Measurements from ENCODE around the gene CRYZL1.
A peak's percentile ranks its signal among the peaks of the same experiment; 100 is the strongest.
"Not testable (repeated sequence)": the region's sequence is repeated elsewhere in the genome, so short reads cannot be mapped to it uniquely, and the experiment has no call there.

The CRYZL1 gene

DNA sequence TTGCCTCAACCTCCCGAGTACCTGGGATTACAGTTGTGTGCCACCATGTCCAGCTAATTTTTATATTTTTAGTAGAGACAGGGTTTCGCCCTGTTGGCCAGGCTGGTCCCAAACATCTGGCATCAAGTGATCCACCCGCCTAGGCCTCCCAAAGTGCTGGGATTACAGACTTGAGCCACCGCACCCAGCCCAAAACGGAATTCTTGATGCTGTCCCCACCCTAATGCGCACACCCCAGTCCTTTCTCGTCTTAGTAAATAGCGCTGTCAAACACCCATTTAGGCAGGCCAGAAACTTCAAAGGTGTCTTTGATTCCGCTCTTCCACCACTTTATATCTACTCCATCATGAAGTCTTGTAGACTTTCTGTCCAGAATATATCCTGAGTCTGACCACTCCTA is 35.9 kb upstream of the CRYZL1 start:
- Histone ChIP-seq H3K56ac (ENCODE audit: low read length) (no peak overlapping the region), H3K4ac (ENCODE audit: low read depth, low read length) (peak overlapping the region; percentile 31), H3K4me2 (ENCODE audit: low read length) (no peak overlapping the region), H3K4me1 (ENCODE audit: control insufficient read depth, low read depth, low read length) (no peaks in the 10 kb centered on the region), H3K79me2 (ENCODE audit: control insufficient read depth, insufficient read depth, low read length) (peaks cover 35% of the 10 kb centered on the region), H3K4me3 (ENCODE audit: low read length) (no peak overlapping the region), H3K27ac (ENCODE audit: low read depth, low read length) (no peak overlapping the region), H2AK5ac (ENCODE audit: low read length) (no peak overlapping the region), H4K8ac (ENCODE audit: low read depth, low read length) (no peak overlapping the region), H3K36me3 (ENCODE audit: control insufficient read depth, insufficient read depth, low read length) (no peaks in the 10 kb centered on the region), H2BK5ac (ENCODE audit: low read length) (no peak overlapping the region), H4K5ac (ENCODE audit: low read length) (no peak overlapping the region), H2BK120ac (ENCODE audit: low read depth, low read length) (no peak overlapping the region), H2BK15ac (replicated peaks; ENCODE audit: low read depth) (no peak overlapping the region), H3K79me1 (ENCODE audit: low read length) (peaks cover 7% of the 10 kb centered on the region), H3K18ac (ENCODE audit: low read length) (no peak overlapping the region), H3K23ac (ENCODE audit: low read length) (no peak overlapping the region), H3K27me3 (ENCODE audit: insufficient read depth, low read length, poor library complexity) (no peaks in the 10 kb centered on the region), H3K9ac (ENCODE audit: low read length) (no peak overlapping the region)
- DNase-seq = no peak
- no CpG with 5 or more reads among the region's 9 CpGs for WGBS (ENCODE audit: extremely low coverage, insufficient coverage, low lambda C conversion rate)

DNA sequence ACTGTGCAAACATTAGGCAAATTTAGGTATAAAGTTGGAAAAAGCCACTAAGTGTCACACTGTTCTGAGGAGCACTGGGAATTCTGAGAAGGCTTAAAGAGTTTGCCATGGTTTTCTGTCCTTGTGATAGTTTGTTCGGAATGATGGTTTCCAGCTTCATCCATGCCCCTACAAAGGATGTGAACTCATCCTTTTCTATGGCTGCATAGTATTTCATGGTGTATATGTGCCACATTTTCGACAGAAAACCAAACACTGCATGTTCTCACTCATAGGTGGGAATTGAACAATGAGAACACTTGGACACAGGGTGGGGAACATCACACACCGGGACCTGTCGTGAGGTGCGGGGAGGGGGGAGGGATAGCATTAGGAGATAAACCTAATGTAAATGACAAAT is 35.1 kb upstream of the CRYZL1 start:
- H3K56ac ChIP-seq (ENCODE audit: low read length); H2BK120ac ChIP-seq (ENCODE audit: low read depth, low read length); H3K4ac ChIP-seq (ENCODE audit: low read depth, low read length); H3K79me1 ChIP-seq (ENCODE audit: low read length); H2AK5ac ChIP-seq (ENCODE audit: low read length); H4K5ac ChIP-seq (ENCODE audit: low read length); H3K36me3 ChIP-seq (ENCODE audit: control insufficient read depth, insufficient read depth, low read length); H3K18ac ChIP-seq (ENCODE audit: low read length); H3K4me2 ChIP-seq (ENCODE audit: low read length); H2BK5ac ChIP-seq (ENCODE audit: low read length); H3K27me3 ChIP-seq (ENCODE audit: insufficient read depth, low read length, poor library complexity); H3K4me1 ChIP-seq (ENCODE audit: control insufficient read depth, low read depth, low read length); H2BK15ac ChIP-seq (replicated peaks; ENCODE audit: low read depth); H3K4me3 ChIP-seq (ENCODE audit: low read length); H4K8ac ChIP-seq (ENCODE audit: low read depth, low read length); H3K23ac ChIP-seq (ENCODE audit: low read length); H3K27ac ChIP-seq (ENCODE audit: low read depth, low read length); H3K9ac ChIP-seq (ENCODE audit: low read length); DNase-seq: not testable (repeated sequence)
- H3K79me2 ChIP-seq (ENCODE audit: control insufficient read depth, insufficient read depth, low read length) = peaks cover 38% of the 10 kb centered on the region
- WGBS (ENCODE audit: extremely low coverage, insufficient coverage, low lambda C conversion rate) = no CpG with 5 or more reads among the region's 5 CpGs

DNA sequence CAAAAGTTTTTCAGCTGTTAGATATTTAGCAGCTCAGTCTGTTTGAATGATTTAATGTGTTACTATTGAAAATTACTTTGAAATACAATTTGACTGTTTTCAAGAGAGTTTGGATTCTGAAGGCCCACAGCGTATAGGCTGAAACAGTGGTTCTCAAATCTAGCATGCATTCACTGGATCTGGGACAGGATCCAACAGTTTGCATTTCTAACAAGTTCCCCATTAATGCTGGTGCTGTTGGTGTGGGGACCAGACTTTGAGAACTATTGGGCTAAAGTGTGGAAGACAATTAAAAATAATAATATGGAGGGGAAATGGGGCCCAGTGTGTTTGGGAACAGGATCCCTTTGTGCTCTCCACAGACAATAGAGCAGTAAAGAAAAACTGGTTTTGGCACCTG is 32.7 kb upstream of the CRYZL1 start:
- no peak for DNase-seq
- no peak overlapping the region for H3K27ac ChIP-seq (ENCODE audit: low read depth, low read length)
- no peak overlapping the region for H3K4me3 ChIP-seq (ENCODE audit: low read length)

GRCh38 chr21:33673473-33673872 is 31.9 kb upstream of the CRYZL1 start:
- H3K27ac ChIP-seq (ENCODE audit: low read depth, low read length) = no peak overlapping the region
- H3K4me2 ChIP-seq (ENCODE audit: low read length) = no peak overlapping the region
- H4K8ac ChIP-seq (ENCODE audit: low read depth, low read length) = no peak overlapping the region
- WGBS (ENCODE audit: extremely low coverage, insufficient coverage, low lambda C conversion rate) = no CpG with 5 or more reads among the region's 8 CpGs
- H3K23ac ChIP-seq (ENCODE audit: low read length) = no peak overlapping the region
- H2BK15ac ChIP-seq (replicated peaks; ENCODE audit: low read depth) = no peak overlapping the region
- no peak overlapping the region for H3K9ac ChIP-seq (ENCODE audit: low read length)
- peaks cover 9% of the 10 kb centered on the region for H3K79me1 ChIP-seq (ENCODE audit: low read length)
- H3K4me3 ChIP-seq (ENCODE audit: low read length) = no peak overlapping the region
- peak; percentile 59 for DNase-seq
- H2AK5ac ChIP-seq (ENCODE audit: low read length) = no peak overlapping the region
- H3K18ac ChIP-seq (ENCODE audit: low read length) = no peak overlapping the region
- H3K36me3 ChIP-seq (ENCODE audit: control insufficient read depth, insufficient read depth, low read length) = no peaks in the 10 kb centered on the region
- H3K79me2 ChIP-seq (ENCODE audit: control insufficient read depth, insufficient read depth, low read length) = peaks cover 47% of the 10 kb centered on the region
- H2BK120ac ChIP-seq (ENCODE audit: low read depth, low read length) = no peak overlapping the region
- no peak overlapping the region for H3K4ac ChIP-seq (ENCODE audit: low read depth, low read length)
- H3K27me3 ChIP-seq (ENCODE audit: insufficient read depth, low read length, poor library complexity) = no peaks in the 10 kb centered on the region
- no peak overlapping the region for H4K5ac ChIP-seq (ENCODE audit: low read length)
- no peak overlapping the region for H2BK5ac ChIP-seq (ENCODE audit: low read length)
- no peaks in the 10 kb centered on the region for H3K4me1 ChIP-seq (ENCODE audit: control insufficient read depth, low read depth, low read length)
- H3K56ac ChIP-seq (ENCODE audit: low read length) = no peak overlapping the region

More for the DNA sequence above, 32.7 kb upstream of the CRYZL1 start:
- H3K18ac ChIP-seq (ENCODE audit: low read length) = peak overlapping the region; percentile 41
- no peak overlapping the region for H3K23ac ChIP-seq (ENCODE audit: low read length)
- H2BK5ac ChIP-seq (ENCODE audit: low read length) = no peak overlapping the region
- peaks cover 45% of the 10 kb centered on the region for H3K79me2 ChIP-seq (ENCODE audit: control insufficient read depth, insufficient read depth, low read length)
- no peak overlapping the region for H2AK5ac ChIP-seq (ENCODE audit: low read length)
- H2BK120ac ChIP-seq (ENCODE audit: low read depth, low read length) = no peak overlapping the region
- peaks cover 9% of the 10 kb centered on the region for H3K79me1 ChIP-seq (ENCODE audit: low read length)
- no peaks in the 10 kb centered on the region for H3K4me1 ChIP-seq (ENCODE audit: control insufficient read depth, low read depth, low read length)
- no peak overlapping the region for H3K4me2 ChIP-seq (ENCODE audit: low read length)
- H3K27me3 ChIP-seq (ENCODE audit: insufficient read depth, low read length, poor library complexity) = no peaks in the 10 kb centered on the region
- H3K4ac ChIP-seq (ENCODE audit: low read depth, low read length) = no peak overlapping the region
- no peak overlapping the region for H3K56ac ChIP-seq (ENCODE audit: low read length)
- WGBS (ENCODE audit: extremely low coverage, insufficient coverage, low lambda C conversion rate) = no CpG with 5 or more reads among the region's 1 CpG
- no peak overlapping the region for H2BK15ac ChIP-seq (replicated peaks; ENCODE audit: low read depth)
- no peaks in the 10 kb centered on the region for H3K36me3 ChIP-seq (ENCODE audit: control insufficient read depth, insufficient read depth, low read length)
- H4K5ac ChIP-seq (ENCODE audit: low read length) = no peak overlapping the region
- no peak overlapping the region for H4K8ac ChIP-seq (ENCODE audit: low read depth, low read length)
- H3K9ac ChIP-seq (ENCODE audit: low read length) = no peak overlapping the region

DNA sequence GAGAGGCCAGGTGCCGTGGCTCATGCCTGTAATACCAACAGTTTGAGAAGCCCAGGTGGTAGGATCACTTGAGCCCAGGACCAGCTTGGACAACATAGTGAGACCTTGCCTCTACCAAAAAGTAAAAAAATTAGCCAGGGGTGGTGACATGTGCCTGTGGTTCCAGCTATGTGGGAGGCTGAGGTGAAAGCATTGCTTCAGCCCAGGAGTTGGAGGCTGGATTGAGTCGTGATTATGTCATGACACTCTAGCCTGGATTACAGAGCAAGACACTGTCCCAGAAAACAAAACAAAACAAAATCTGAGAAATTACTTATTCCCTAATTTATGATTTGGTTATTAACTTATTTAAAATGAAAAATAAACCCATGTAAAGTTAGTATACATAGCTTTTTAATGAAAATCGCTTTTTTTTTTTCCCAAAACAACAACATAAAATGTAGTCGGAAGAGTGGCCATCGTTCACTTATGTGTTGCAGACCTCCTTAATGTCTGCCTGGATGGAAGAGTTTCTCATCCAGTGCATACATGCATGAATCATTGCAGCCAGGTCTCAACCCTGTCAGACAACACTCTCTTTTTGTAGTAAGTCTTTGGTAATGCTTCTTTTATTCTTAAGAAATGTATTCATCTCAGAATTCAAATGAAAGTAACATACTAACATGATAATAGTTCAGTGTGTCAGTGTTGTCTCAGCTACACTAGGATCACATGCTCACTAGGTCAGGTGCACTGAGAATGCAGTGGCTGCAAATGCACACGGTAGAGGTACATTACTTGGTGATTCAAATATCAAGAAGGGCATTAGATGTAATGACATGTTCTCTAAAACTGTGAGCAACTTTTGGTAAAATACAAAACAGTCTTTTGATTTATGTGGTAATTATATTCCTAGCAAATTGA is 28.8 kb upstream of the CRYZL1 start:
- DNase-seq = no peak
- no peak overlapping the region for H2BK120ac ChIP-seq (ENCODE audit: low read depth, low read length)
- H3K27me3 ChIP-seq (ENCODE audit: insufficient read depth, low read length, poor library complexity) = no peaks in the 10 kb centered on the region
- H3K27ac ChIP-seq (ENCODE audit: low read depth, low read length) = no peak overlapping the region
- no peak overlapping the region for H4K5ac ChIP-seq (ENCODE audit: low read length)
- H3K18ac ChIP-seq (ENCODE audit: low read length) = no peak overlapping the region
- no peak overlapping the region for H3K9ac ChIP-seq (ENCODE audit: low read length)
- WGBS (ENCODE audit: extremely low coverage, insufficient coverage, low lambda C conversion rate) = no CpG with 5 or more reads among the region's 6 CpGs
- no peak overlapping the region for H3K4me2 ChIP-seq (ENCODE audit: low read length)
- peaks cover 2% of the 10 kb centered on the region for H3K4me1 ChIP-seq (ENCODE audit: control insufficient read depth, low read depth, low read length)
- no peak overlapping the region for H3K4me3 ChIP-seq (ENCODE audit: low read length)
- no peak overlapping the region for H2BK5ac ChIP-seq (ENCODE audit: low read length)
- peaks cover 48% of the 10 kb centered on the region for H3K79me2 ChIP-seq (ENCODE audit: control insufficient read depth, insufficient read depth, low read length)
- H3K36me3 ChIP-seq (ENCODE audit: control insufficient read depth, insufficient read depth, low read length) = no peaks in the 10 kb centered on the region
- no peak overlapping the region for H2AK5ac ChIP-seq (ENCODE audit: low read length)
- H4K8ac ChIP-seq (ENCODE audit: low read depth, low read length) = no peak overlapping the region
- no peak overlapping the region for H3K56ac ChIP-seq (ENCODE audit: low read length)
- no peak overlapping the region for H3K23ac ChIP-seq (ENCODE audit: low read length)
- peaks cover 10% of the 10 kb centered on the region for H3K79me1 ChIP-seq (ENCODE audit: low read length)
- H3K4ac ChIP-seq (ENCODE audit: low read depth, low read length) = no peak overlapping the region
- no peak overlapping the region for H2BK15ac ChIP-seq (replicated peaks; ENCODE audit: low read depth)
